HG02943 (cell line): Measurements from ENCODE around the gene DPF3.

ENCODE experiments used
- ATAC-seq: cut with Tn5 transposase; IDR thresholded peaks from one replicate; pipeline ENCODE4 v1.9.1; 2021; ENCODE audit warnings: mild to moderate bottlenecking, low read depth, moderate library complexity; ENCODE audit not compliant: unreplicated experiment

DPF3 gene

DNA sequence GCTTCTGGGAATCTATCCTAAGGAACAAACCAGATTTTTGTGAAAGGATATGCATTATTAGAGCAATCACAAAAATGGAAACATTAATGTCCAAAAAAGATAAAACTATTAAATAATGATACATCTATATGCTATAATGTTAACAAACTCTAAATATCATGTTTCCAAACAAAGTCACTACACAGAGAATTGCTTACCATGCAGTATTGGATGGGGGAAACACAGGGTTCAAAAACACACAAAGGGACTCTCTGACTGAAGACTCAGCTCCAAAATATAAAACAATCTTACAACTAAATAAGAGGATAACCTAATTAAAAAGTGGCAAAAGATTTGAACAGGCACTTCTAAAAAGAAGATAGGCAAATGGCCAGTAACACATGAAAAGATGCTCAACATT lies 304.2 kb downstream of the DPF3 start:
- no peak for ATAC-seq

DNA sequence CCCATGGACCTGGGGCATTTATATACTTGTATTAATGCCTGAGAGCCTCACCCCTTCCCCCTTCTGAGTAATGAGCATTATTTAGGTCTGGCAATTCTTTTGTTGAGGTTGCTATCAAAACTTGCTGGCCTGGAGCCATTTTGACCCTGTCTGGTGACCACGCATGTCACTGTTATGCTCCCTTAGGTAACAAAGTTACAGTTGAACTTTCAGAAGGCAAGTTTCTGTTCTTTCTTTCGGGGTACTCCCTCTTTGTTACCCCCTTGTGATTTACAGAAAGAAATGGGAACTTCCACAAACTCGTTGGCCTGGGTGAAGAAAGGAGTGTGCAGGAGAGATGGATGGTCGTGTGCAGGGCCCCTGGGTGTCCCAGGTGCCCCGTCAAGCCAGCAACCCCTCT lies 305.4 kb downstream of the DPF3 start:
- no peak for ATAC-seq

DNA sequence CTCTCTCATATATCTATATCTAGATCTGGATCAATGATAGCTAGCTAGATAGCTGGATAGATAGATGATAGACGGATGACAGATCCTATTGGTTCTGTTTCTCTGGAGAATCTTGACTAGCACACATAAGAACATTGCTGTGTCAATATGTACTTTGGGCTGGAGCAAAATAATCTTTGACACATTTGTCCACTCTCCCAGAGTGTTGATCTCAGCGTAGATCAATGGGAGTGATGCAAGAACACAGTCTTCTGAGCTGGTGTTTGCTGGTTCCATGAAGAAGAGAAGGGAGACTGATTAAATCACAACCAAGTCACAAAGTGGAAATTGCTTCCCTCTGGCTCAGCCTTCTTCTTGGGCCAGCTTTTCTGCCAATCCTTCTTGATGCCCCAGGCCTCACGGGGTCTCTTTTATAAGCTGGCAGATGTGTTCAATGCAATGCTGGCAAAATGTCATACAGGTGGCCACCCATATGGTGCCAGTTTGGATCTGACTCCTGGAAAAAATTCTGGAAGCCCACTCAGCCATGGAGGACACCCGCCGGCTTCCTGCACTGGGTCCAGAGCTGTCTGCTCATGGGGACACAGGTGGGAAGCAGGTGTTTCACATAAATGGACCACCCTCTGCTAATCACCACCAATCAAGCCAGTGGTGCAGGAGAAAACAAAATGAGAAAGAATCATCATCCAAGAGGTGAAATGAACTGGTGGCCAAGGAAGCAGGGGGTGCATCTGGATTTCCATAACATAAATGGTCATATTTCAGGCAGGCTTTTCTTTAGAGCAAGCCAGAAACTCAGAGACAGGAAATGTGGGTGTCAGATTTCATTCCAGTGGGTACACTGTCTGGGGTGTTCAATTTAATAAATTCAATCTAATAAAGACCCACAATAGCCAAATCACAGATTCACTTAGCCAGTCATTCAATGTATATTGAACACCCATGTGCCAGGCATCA lies 310.3 kb downstream of the DPF3 start:
- ATAC-seq = no peak

DNA sequence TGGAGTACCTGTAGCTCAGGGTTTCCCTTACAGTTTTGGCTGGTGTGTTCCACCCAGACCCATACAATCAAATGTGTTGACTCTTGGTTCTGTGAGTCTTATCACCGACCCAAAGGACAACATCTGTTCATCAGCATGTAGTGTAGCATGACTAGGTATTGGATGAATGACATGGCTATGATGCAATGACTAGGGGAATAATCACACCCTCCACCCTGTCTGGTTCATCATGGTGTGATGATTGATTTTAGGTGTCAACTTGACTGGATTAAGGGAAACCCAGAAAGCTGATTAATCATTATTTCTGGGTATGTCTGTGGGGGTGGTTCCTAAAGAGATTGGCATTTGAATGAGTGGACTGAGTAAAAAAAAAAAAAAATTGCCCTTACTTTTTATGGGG lies 311.3 kb downstream of the DPF3 start:
- ATAC-seq = no peak

DNA sequence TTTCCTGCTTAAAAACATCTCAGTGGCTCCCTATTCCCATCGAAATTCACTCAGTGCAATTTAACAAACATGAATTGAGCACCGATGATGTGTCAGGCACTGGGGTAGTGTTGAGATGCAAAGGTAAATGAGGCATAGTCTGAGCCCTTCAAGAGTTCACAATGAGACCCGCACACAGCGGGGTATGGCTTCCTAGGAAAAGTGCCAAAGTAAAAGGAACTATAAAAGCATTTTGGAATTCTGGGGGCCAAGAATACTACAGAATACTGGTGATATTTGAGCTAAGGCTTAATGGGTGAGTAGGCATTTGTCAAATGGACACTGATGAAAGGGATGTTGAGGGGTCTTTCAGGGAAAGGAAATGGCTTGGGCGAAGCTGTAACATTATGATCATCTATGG lies 315.4 kb downstream of the DPF3 start:
- ATAC-seq = no peak

DNA sequence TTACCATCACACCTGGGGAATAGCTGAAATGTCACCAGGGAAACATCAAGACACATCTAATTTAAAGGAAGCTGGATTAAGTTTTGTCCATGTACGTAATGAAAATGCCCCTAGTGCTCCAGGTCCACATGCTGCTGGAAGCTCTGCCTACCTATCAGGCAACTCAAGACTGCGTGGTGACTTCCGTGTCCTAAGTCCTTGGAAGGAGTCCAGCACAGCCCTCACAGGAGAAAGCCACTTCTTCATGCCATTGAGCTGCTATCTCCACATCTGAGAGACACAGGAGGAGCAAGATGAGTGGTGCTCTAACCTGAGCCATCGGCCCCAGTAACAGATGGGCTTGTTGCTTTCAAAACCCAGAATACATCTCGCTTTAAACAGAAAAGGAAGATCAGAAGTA lies 316.4 kb downstream of the DPF3 start:
- ATAC-seq = no peak

DNA sequence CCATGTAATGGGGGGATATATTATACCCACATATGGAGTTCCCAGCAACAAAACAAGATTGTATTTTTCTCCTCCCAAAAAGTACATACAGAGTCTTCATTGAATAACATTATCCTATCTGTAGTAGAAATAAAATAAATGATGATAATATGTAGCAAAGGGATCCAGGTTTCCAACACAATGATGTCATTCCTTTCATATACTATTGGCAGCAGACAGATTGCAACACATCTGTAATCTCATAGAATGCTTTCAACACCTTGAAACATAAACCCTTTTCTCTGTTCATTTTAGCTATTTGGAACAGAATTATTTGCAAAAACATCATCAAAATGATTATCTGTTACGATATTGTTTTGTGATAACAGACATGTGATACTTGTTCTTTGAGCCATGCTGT lies 317.6 kb downstream of the DPF3 start:
- ATAC-seq = no peak

DNA sequence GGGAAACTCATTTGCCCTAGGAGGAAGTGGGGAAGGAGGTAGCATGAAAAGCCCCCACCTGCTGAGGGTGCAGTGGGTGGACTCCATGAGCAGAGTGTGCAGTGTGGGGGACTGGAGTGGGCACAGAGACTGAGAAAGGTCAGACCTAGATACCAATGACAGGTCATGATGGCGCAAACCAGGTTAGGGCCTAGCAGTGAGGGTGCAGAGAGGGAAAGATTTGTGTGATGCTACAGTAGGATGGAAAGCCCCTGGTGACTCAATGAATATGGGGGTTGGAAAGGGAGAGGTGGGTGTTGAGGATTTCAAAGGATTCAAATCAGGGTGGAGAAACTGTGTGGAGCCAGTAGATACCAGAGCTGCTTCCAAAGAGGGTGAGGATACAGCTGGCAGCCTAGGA lies 319.2 kb downstream of the DPF3 start:
- ATAC-seq = no peak

DNA sequence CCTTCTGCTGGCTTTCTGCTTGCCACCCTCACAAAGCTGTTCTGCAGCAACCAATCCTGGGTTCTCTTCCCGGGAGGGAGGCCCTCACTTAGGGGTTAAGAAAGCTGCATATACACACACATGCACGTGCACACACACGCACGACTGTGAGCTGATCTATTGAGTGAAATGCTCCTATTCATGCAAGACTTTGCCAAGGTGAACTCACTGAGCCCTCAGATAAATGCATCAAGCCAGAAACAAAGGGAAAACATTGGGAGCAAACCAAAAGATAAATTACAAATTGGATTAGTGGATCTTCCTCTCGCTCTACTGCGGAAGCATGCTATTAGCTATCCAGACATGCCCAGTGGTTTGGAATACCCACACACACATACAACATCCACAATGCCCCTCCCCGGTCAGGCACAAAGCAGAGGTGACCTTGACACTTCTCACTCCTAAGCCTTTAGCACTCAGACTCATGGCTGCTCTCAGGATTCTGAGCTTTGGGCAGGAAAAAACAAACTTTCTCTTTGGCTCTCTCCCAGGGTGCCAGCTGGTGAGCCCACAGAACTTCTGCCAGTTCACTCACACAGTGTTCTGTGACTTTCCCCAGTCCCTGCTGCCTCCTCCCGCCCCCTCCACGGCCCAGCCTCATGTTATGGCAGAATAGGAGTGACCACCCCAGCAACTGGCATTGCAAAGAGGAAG lies 320.0 kb downstream of the DPF3 start:
- no peak for ATAC-seq
